GM19043 (cell line): Measurements from ENCODE around the gene THG1L.
A peak's percentile ranks its signal among the peaks of the same experiment; 100 is the strongest.
"Not testable (repeated sequence)": the region's sequence is repeated elsewhere in the genome, so short reads cannot be mapped to it uniquely, and the experiment has no call there.

ENCODE experiments used
- ATAC-seq: cut with Tn5 transposase; IDR thresholded peaks from one replicate; pipeline ENCODE4 v1.9.1; 2021; ENCODE audit warnings: low read depth; ENCODE audit not compliant: unreplicated experiment

Gene THG1L

DNA sequence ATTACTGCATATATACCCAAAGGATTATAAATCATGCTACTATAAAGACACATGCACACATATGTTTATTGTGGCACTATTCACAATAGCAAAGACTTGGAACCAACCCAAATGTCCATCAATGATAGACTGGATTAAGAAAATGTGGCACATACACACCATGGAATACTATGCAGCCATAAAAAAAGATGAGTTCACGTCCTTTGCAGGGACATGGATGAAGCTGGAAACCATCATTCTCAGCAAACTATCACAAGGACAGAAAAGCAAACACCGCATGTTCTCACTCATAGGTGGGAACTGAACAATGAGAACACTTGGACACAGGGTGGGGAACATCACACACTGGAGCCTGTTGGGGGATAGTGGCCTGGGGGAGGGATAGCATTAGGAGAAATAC is 4.6 kb upstream of the THG1L start:
- not testable (repeated sequence) for ATAC-seq

DNA sequence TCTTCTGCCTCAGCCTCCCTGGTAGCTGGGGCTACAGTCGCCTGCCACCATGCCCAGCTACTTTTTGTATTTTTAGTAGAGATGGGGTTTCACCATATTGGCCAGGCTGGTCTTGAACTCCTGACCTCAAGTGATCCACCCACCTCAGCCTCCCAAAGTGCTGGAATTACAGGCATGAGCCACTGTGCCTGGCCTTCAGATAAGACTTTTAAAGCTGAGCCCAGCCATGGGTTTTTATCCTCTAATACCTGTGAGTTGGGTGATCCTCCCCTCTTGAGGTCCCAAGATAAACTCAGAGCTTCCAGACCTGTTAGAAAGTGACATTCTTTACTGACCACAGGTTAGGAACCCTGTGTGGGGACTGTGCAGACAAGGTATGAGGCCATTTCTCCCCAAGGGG is 3.4 kb upstream of the THG1L start:
- ATAC-seq, result not testable (repeated sequence)

DNA sequence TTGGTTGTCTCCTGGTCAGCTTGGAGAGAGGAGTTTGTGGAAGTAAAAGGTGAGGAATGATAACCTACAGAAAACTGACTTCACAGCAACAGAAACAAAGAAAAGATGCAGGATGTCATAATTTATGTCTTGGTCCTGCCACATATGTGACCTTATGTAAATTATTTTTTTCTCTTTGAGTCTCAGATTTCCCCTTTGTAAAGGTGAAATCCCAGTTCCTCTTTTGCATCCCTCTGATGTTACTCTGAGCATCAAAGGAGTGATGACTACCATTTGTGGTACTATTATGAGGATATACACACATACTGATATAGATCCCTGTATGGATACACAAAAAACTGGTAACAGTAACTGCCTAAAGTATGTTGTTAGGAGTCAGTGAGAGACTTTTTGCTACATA is 1.4 kb upstream of the THG1L start:
- peak; percentile 62 for ATAC-seq

DNA sequence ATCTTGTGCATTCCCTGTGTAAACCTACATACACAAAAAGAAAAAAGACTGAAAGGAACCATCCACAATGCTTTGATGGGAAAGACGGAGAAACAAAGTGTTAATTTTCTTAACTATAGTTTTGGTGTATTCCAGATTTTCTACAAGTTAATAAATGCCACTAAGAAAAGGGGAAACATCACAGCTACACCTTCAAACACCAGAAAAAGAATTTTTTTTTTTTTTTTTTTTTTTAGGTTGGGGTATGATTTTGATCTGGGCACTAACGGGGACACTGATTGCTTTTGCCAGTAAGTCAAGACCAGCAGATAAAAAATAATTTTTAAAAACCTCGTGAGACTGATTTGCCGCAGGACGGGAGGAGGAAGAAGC is 334 bp upstream of the THG1L start:
- no peak for ATAC-seq

DNA sequence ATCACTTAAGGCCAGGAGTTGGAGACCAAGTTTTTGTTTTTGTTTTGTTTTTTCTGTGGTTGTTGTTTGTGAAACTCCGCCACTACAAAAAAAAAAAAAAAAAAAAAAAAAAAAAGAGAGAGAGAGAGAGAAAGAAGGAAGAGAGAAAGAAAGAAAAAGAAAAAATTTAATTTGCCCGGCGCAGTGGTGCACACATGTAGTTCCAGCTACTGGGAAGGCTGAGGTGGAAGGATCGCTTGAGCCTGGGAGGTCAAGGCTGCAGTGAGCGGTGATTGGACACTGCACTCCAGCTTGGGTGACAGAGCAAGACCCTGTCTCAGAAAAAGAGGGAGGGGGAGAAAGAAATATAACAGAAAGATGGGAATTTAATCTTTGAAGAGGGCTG is 902 bp downstream of the THG1L start:
- ATAC-seq, result no peak

DNA sequence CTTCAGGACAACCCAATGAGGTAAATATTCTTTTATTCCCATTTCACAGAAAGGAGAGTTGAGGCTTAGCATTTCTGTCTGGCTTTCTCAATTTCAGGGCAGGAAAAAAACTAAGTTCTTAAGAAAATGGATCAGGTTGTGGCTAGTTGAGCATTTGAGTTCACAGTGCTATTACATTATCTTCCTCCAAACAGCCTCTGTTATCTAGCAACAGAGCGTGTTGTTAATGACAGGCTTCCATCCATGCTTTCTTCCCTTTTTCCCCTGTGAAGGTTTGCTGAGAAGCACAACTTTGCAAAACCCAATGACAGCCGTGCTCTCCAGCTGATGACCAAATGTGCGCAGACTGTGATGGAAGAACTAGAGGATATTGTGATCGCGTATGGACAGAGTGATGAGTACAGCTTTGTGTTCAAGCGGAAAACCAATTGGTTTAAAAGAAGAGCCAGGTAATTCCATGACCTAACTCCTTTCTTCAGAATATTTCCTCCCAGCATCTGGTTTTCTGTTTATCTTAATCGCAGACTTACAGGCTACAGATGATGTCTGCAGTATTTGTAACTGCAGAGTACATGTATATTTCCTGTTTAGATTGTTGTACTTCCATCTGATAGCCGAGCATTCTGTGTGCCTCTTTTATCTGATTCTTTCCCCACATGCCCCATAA is 1.5 kb downstream of the THG1L start:
- no peak for ATAC-seq

DNA sequence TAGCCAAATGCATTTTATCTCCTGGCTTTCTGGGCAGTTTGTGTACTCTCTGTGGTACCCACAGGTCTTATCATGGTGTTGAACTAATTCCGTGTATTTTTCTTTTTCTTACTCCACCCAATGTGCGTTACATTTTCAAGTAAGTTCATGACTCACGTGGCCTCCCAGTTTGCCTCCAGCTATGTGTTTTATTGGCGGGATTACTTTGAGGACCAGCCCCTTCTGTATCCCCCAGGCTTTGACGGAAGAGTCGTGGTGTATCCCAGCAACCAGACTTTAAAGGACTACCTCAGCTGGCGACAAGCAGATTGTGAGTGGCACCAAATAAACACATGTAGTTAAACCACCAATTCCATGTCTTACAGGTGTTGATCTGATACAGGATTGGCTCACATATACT is 3.2 kb downstream of the THG1L start:
- no peak for ATAC-seq

DNA sequence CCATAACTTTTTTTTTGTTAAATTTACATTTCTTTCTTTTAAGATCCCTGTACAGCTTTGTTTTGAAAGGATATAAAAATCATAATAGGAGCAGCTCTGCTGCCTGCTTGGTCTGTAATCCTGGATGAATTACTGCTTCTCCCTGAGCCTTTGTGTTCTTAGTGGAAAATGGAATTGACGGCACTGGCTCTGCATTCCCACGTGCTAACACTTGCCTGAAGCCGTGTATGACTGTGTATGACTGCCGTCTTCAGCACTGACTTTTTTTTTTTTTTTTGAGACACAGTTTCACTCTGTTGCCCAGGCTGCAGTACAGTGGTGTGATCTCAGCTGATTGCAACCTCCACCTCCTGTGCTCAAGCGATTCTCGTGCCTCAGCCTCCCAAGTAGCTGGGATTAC is 4.8 kb downstream of the THG1L start:
- no peak for ATAC-seq

DNA sequence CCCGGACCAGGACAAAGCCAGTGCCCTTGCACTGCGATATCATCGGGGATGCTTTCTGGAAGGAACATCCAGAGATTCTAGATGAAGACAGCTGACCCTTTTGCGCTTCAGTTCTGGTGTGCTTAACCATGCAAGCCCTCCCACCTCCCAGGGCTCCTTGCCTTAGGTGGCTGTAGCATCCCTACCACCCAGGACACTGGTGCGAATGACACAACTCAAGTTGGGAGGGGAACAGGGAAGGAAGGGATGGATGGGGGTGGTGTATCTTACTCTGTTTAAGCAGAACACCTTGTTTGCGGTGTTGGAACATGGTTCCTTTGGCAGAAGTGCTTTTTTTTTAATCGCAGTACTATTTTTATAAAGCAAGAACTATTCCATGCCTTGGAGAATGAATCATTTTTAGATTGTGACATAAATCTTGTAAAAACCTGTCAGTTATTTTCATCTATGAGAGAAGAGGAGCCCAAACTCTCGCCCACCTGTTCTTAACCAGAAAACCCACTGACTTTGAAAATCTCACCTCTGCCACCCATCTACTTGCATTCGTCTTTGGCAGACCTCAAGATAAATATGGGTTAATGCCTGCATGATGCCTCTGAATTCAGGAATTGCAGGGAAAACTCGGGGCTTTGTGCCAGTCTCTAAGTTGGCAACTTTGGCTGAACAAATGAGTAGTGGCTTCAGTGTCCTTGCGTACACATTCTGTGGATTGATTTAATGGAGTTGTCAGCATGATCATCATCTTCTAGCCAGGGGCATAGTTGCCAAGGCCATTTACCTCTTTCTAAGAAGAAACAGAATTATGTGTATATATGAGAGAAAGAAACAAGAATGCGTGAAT is 8.4 kb downstream of the THG1L start:
- no peak for ATAC-seq

DNA sequence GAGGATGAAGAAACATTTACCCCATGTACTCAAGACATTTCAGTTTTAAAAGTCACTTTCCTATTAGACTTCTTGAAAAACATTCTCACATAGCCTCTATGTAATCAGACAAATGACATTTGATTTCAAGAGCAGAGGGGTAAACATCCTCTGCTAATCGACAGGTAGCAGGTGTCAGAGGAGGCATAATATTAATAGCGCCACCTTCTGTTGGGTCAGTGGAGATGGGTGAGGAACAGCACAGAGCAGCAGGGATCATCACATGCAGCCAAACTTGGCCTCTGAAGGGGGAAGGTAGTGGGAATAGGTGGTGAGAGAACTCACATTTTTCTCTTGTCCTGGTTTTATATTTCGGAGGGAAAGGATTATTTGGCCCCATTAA is 9.0 kb downstream of the THG1L start:
- ATAC-seq, result no peak

DNA sequence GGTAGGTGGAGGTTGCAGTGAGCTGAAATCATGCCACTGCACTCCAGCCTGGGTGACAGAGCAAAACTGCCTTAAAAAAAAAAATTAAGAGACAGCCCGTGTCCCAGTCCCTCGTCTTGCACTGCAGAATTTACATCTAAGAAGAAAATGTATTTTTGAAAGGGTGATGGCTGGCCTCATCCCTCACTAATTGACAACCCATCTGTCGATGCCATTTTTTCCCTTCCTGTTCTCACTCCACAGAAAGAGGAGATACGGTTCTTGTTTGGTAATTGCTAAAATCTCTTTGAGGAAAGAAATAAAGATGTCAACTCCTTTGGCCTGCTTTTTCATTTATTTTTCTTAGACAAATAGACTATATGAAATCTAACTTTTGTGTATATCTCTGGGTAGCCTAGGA is 9.9 kb downstream of the THG1L start:
- ATAC-seq, result no peak

DNA sequence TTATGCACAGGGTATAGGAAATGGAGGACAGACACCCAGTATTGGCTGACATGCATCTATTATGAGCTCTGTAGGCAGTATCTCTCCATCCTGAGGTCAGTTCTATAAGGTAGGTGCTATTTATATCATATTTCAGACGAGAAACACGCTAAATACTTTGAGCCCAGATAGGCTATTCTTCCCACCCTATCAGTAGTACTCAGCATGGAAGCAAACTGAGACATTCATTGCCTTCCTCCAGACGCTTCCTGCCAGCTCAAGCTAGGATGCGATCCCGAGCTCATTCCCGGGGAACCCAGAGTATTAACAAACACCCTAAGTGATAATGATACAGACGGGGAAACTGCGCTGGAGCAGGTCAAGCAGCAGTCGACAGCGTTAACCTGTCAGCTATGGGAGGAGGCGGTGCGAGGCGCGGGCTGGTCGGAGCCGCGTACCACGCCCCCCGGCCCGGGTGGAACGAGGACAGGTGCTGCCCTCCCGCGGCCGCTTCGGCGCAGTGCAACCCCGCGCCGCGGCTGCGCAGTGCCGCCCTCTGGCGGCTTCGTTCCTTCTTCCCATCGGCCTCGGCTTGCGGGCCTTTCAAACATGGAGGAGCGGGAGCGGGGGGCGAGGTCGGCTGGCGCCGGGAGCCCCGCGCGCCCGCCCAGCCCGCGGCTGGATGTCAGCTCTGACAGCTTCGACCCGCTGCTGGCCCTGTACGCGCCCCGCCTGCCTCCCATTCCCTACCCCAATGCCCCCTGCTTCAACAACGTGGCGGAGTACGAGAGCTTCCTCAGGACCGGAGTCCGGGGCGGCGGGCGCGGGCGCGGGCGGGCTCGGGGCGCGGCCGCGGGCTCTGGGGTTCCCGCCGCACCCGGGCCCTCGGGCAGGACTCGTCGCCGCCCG is 12.2 kb downstream of the THG1L start, which contains the start of gene LSM11:
Gene LSM11, plus strand, starts transcription at position 550 of the 888 bp plus-strand sequence. Its CDS starts 39 bp downstream, at position 589.
- ATAC-seq, result peak; percentile 93

DNA sequence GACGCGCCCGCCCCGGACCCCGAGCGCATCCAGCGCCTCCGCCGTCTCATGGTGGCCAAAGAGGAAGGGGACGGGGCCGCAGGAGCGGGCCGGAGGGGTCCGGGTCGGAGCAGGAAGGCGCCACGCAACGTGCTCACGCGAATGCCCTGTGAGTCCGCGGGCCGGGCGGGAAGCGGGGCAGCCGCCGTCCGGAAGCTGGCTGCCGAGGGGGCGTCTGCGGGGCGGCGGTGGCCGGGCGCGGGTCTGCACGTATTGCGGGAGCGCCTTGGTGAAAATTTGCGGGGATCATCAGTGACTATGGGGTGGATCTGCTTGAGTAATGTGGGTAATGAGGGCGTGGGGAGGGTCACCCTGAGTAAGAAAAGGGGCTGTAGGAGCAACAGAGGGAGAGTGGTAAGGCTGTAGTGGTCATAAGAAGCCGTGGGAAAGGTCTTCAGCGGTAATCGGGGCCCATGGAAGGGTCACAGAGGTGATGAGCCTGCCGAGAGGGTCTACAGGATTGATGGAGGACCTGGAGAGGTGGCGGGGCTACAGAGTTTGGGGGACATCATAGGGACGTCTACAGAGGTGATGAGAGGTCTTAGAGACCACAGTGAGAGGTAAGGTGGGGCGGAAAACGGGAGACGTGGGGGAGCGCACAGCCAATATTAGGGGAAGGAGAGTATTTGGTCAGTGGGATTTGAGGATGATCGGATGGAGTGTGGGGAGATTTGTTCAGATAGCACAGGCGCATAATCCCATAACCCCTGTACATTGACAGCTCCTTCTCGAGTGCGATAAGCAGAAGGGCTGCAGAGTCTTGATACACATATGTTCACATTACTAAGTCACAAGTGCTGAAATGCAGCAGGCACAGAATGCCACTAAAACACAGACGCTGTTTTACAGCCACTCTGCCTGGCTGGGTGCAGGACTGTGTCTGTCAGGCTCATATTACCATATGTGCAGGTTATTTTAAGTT is 13.1 kb downstream of the THG1L start:
- ATAC-seq, result peak; percentile 20

DNA sequence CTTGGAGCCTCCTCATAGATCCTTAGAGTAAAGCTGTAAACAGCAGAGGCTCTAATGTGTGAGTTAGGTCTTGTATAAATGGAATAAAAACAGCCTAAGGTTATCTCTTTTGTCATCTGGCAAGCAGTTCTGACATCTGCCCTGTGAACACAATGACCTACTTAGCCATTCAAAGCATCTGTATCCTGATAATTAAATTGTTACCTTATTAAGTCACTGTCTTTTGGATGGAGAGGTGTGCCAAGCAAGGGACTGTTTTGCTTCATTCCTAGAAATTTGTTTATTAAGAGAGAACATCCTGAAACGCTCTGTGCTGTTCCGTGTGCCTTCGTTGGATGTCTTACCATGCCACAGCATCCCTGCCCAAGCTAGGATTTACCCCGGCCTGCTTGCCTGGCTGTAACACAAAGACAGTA is 13.8 kb downstream of the THG1L start:
- ATAC-seq, result no peak

DNA sequence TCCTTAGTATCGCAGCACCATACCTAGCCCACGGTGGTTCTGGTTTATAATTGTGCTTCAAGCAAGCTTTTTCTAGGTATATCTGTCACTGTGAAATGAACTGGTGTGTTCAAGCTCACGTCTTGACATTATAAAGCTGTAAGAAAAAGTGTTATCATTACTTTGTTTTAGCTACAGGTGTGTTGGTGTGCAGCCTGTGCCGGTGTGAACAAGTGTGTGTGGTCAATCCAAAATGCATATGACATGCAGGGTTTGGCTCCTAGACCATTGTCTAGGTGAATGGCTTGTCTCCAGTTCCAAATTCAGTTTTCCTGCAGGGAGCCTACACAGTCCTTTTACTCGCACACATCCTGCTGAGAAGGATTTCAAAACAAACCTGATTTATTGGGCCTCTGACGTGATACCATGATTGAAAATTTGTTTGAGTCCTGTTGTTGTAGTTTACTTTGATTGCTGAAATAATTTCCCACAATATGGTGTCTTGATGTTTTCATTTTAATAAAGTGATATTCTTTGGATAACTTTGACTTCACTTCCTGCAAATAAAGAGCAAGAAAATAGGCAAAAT is 16.0 kb downstream of the THG1L start:
- no peak for ATAC-seq

DNA sequence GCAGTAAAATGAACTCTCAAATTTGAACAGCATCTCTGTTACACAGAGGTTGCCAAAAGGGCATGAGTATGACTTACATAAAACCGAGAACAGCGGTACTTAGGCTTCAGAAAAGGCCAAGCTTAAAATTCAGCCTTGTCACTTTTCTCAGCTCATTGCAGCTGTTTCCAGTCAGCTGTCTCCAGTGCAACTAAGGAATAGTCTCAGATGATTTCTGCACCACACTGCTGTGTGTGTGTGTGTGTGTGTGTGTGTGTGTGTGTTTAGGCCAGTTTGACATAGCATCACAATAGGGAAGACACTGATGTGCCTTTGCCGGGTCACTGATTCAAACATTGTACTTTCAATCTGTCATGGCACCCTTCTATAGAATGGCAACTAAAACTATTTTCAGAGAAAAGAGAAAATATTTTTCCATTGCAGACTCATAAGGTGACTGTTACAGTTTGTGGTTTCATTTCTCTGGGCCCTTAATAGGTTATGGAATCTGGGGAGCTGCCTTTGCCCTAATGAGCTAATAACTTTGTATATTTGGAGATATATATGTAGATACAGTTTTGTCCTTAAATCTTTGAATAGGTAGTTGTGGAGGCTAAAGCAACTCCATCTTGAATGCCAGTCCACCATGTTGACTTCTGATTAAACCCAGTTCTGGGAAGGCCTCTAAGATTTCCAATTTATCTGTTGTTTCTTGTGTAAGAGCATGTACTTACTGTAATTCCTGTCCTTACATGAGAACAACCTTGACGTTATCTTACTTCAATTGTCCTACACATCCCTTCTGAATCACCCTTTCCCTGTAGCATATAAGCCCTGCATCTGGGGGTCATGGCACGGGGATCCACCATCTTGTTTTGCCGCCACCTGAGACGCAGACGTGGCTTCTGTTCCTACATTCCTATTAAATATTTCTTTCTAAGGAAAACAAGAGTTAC is 16.8 kb downstream of the THG1L start:
- ATAC-seq, result no peak

DNA sequence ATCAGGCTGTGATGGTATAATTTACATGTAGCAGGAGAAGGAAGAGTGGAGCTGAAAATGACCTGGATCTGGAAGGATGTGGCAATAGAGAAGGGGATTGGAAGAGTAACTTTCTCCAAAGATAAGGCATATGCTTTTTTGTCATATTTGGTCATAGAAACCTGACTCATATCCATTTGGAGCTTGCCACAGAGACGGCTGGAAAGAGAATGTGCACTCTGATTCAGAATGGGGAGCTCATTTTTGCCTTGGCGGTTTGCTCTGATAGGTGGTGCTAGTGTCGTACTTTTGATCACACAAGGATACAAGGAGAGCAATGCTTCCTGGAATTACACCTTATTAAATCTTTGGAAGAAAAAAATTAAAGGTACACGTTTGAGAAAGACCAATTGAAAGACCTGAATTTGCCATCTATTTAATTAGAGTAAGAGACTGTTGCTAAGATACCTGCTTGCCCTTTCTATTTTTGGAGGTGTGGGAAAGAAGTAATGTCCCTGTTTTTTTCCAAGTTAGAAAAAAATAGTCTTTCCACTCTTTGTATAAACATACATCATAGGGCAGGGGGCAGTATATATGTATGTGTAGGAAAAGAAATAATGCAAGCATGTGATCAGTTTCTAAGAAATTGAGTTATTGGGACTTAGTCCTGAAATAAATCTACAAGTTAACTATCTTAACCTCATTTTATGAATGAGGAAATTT is 17.7 kb downstream of the THG1L start:
- ATAC-seq, result no peak

DNA sequence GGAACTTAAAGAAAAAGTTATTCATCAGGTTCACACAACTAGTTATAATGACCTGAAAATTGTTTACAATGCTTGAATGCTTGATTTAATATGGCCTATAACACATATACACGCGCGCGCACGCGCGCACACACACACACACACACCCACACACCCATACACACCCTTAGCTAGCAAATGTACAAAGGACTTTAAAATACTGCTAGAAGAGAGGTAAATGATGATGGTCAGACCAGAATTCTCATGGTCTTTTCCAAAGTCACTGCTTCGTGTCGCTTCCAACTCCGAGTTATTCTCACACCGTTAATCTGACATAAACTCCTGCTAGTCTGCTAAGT is 18.2 kb downstream of the THG1L start:
- no peak for ATAC-seq
